Ramos (cell line): ENCODE data around the gene FAM53B.

ENCODE experiments used
- in situ Hi-C: fragments of 300-500 bp; cut with MboI; formaldehyde crosslinking; loops from one replicate; pipeline ENCODE4 v1.14.3; 2022; ENCODE audit warnings: low sequenced_read_pairs; ENCODE audit not compliant: unreplicated experiment

The FAM53B gene

DNA sequence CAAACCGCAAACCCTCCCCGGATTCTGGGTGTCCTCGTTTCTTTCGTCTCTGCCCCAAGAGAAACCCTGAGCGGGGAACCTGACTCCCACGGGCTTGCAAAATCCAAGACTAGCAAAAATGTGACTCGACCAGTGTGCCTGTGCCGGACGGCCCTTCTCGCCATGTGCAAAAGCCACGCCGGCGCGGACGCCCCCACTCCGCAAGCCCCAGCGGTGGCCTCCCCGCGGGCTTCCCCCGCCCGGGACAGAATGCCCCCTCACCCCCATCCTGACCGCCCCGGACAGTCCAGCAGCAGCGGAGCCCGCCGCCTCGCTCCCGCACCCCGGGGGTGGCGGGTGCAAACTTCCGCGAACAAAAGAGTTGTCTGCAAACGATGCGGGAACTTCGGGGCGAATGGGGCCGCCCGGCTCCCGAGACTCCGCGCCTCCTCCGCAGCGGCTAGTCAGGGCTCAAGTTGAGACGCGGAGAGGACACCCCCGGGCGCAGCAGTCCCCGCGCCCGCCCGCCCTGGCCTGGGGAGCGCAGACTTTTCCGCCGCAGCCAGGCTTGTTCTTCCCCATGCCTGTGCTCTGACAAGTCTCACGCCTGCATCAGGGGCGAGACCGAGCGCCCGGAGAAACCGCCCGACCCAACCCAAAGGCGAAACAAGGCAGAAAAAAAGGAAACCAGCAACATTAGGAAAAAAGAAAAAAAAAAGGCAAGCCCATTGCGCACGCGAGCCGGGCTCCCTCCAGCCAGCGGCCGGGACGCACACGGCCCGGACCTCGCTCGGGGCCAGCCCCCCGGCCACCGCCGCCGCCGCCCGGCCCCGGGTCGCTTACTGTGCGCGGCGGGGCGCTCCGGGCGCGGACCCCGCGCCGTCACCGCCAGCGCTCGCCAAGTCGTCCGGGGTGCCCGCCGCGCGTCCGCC, 732 bp downstream of the FAM53B start:
- in situ Hi-C loops, result loop anchor here (5.0 kb wide), 1 partner anchor 206 kb away; no protein-coding TSS in a partner anchor

DNA sequence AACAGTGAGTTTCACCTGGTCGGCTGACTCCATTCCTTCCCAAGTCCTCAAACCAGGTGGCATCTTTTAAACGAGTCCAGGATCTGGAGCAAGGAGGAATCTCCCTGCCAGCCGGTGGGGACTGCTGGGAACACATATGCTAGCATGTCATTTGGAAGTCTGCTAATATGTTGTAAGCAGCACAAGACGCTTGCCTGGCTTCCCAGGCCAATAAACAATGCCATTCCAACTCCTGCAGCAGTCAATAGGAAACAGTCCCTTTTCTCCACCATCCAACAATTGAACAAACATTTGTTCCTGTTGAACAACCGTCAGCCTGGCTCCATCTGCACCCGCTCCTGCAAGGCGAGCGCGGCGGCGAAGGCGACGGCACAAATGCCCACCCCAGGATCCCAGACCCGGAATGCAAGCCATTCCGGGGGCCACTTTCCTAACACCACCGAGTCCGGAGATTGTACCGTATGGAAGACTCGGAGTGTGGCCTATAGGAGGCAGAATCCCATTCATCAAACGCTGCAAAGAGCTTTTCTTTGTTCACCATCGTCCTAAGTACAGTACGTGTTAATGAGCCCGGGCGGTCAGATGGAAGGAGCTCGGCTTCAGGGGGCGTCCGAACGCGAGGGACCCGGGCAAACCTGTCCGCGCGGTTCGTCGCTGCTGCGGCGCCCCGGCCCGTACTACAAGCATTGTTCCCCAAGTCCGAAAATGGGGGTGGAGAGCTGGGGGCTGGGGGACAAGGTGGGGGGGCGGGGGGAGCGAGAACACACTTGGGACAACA, 1.6 kb downstream of the FAM53B start:
- in situ Hi-C loops, result loop anchor here (5.0 kb wide), 1 partner anchor 205 kb away; no protein-coding TSS in a partner anchor

GRCh38 chr10:124741922-124742412, 2.2 kb downstream of the FAM53B start:
- in situ Hi-C loops, result loop anchor here (5.0 kb wide), 1 partner anchor 205 kb away; no protein-coding TSS in a partner anchor

GRCh38 chr10:124741281-124741921, 2.8 kb downstream of the FAM53B start:
- in situ Hi-C loops, result loop anchor here (5.0 kb wide), 1 partner anchor 204 kb away; no protein-coding TSS in a partner anchor

GRCh38 chr10:124740369-124741280, 3.6 kb downstream of the FAM53B start:
- in situ Hi-C loops, result loop anchor here (5.0 kb wide), 1 partner anchor 203 kb away; no protein-coding TSS in a partner anchor

DNA sequence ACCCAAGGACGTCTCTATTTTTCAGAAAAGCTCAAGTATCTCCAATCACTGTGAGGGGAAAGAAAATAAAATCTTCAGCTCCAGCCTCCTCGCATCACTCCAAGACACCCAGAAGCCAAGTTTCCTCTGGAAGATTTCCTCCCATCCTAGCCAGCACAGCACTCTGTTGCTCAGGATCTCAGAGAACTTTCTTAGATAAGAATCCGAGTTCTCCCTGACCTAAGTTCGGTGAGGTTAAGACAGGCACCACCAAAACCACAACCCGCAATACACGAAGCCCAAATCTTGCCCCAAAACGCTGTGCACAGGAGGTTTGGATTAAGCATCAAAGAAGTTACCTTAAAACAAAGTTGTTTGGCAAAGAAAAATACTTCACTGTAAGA, 4.2 kb downstream of the FAM53B start:
- in situ Hi-C loops, result loop anchor here (5.0 kb wide), 1 partner anchor 203 kb away; no protein-coding TSS in a partner anchor

DNA sequence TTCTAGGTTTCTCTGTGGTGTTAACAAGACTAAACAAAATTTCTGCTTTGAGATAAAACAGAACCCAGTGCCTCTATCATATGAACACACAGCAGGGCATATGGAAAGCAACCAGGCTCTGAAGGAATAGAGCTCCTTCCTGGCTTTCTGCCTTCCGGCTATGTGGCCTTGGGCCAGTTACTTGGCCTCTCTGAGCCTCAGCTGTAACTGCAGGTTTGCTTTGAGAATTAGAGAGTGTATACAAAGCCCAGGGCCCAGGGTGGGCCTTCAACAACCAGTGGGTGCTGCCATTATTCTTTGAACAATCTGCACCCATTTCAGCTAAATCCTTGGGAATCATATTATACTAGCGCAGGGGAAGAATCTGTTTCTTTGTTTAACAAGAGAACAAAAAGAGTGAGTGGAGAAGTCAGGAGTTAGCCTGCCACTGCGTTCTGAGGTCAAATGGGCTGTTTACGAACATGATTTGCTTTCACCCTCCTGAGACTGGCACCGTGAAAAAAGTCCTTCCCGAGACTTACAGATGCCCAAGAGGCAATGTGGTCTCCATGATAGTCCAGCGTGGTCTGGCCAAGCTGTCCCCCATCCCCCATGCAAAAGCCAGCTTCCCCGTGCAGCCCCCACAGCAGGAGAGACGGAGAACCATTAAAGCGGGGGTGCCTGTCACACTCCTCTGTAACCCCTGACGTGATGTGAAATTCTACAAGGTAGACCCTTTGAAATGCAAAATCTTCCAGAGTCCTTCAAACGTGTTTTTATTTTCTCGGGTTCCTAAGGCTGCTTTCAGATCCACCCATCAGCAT, 4.9 kb downstream of the FAM53B start:
- in situ Hi-C loops, result no loop called here

- in situ Hi-C loops, result no loop called here
Measured at GRCh38 chr10:124738441-124738840, 5.7 kb downstream of the FAM53B start.

DNA sequence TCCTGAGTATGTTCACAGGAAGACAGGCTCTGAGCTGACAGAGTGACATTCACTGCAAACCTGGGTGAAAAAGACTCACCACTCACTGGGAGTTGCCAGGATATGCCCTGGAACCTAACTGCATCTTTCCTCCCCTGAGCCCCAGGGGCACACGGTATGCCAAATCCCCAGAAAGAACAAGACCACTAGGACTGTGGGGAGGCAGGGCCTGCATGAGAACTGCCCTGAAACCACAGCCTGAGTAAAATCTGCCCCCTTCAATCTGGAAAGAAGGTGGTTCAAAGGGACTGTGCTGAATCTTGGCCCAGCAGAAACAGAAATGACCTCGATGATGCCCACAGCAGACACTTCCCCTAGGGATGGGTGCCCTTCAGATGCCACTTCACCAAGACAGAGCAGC, 6.5 kb downstream of the FAM53B start:
- in situ Hi-C loops, result no loop called here

GRCh38 chr10:124737221-124737620, 7.0 kb downstream of the FAM53B start:
- in situ Hi-C loops, result no loop called here

DNA sequence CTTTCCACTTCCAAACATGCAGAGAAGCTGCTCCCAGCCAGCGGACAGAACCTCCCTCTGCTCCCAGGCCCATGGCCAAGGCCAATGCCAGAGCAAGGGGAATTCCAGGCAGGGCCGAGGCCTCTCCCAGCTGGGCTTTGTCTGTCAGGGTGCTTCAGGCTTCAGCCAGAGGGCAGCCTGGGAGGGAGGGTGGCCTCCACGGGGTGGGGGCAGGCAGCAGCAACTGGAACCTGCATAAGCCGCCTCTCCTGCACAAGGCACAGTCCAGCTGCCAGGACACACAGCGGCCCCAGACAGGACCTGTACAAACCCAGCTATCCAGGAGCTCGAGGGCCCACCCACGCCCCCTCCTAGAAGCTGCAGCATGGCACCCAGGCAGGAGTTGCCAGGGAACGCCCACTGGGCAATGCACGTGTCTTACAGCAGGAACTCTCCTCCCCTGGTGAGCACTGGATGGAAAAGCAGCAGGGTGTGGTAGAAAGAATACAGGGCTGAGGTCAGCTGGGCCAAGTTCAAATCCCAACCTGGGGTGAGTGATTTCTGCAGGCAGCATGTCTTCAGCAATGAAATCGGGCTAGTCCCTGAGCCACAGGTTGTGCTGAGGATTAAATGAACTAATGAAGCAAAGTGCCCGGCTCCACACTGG, 7.6 kb downstream of the FAM53B start:
- in situ Hi-C loops, result no loop called here

- in situ Hi-C loops, result no loop called here
Measured at GRCh38 chr10:124735491-124736286, 8.5 kb downstream of the FAM53B start.

DNA sequence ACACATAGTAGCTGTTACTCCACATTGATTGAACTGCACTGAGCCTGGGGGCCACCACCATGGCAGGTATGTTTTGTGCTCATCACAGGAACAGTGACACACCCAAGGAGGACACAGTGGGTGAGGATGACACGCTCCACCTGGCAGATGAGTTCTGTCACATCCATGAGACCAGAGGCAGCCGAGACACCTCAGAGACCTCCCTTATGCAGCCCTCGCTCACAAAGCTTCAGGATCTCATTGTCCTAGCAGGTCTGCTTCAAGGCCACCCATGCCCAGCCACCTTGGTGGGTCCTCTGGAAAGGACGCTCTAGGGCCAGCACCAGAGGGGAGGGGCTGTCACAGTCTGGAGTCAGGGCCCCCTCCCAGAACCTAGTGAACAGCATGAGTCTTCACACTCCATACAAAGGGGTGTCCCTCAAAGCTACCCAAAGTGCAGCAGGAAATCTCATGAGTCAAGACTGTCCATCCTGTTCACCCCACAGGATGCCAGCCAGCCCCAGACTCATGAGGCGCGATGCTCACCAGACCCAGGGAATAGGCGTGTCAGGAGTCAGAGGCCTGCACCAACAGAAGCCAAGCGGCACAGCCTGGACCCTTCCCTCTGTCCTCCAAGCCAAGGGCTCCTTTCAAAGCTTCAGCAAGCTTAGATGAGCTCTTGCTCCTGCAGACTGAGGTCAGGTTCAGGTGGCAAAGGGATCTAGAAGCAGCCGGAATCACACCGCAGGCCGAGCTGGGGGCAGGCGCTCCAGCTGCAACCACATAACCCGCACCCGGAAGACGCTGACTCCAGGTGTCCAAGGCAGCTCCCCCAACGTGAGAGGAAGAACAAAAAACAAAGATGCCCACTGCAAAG, 9.6 kb downstream of the FAM53B start:
- in situ Hi-C loops, result no loop called here

- in situ Hi-C loops, result no loop called here
Measured at GRCh38 chr10:124733571-124734245, 10.5 kb downstream of the FAM53B start.

DNA sequence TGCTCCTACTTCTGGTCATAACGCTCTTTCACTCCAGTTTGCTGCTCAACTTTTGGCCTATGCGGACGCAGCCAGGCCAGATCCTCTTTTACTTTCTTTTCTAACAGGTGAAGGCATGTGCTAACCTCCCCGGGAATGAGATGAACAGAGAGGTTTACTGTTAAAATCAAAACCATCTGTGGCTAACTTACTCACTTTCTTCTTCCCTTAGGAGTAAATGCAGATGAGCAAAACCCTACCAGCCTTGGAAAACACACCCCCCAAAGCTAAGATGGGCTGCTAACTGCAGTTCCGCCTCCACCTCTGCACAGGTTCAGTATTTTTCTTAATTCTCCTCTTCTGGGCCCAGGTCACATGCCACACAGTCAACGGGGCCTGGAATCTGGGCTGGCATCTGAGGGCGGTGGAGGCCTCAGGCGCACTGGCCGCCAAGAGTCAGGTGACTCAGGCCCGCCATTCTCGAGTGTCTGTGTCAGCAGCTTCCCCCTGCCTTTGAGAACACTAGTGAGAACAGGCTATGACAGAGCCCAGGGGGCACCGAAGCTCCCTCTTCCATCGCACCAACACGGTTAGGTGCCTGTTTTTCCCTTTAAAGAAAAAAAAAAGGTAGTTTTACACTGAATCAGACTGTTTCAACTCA, 11.1 kb downstream of the FAM53B start:
- in situ Hi-C loops, result no loop called here
